MM.1S (cell line): ENCODE results near the gene EPHB1.

Experiments
- DNase-seq: peaks from one replicate; pipeline ENCODE4 v3.0.0-alpha.2; 2015
- H2AFZ ChIP-seq: fragments of 300-600 bp; sonication (generic); 2 replicates; pipeline ENCODE4 v1.6.0; 2016; ENCODE audit warnings: antibody characterized with exemption, low read length
- H3F3A ChIP-seq: fragments of 300-600 bp; sonication (generic); 2 replicates; pipeline ENCODE4 v1.6.1; 2016; ENCODE audit warnings: mild to moderate bottlenecking, antibody characterized with exemption, low read length, moderate library complexity, mixed read lengths; ENCODE audit not compliant: insufficient read depth
- H3K27ac ChIP-seq: fragments of 300-600 bp; sonication (generic); 2 replicates; pipeline ENCODE4 v1.5.1; 2016; ENCODE audit warnings: mild to moderate bottlenecking, low read length
- H3K27me3 ChIP-seq: fragments of 300-600 bp; sonication (generic); replicated peaks from 2 replicates; pipeline ENCODE4 v1.6.0; 2016; ENCODE audit warnings: low read length; ENCODE audit not compliant: insufficient read depth
- H3K36me3 ChIP-seq: fragments of 300-600 bp; sonication (generic); replicated peaks from 2 replicates; pipeline ENCODE4 v1.6.1; 2016; ENCODE audit warnings: mild to moderate bottlenecking, low read length, mixed read lengths; ENCODE audit not compliant: insufficient read depth
- H3K4me1 ChIP-seq: fragments of 300-600 bp; sonication (generic); 2 replicates; pipeline ENCODE4 v1.6.1; 2016; ENCODE audit warnings: low read length, mixed read lengths
- H3K4me2 ChIP-seq: fragments of 300-600 bp; sonication (generic); 2 replicates; pipeline ENCODE4 v1.6.0; 2016; ENCODE audit warnings: low read depth, low read length
- H3K4me3 ChIP-seq: fragments of 300-600 bp; sonication (generic); 2 replicates; pipeline ENCODE4 v1.5.1; 2016; ENCODE audit warnings: low read length, mixed read lengths
- H3K79me2 ChIP-seq: fragments of 300-600 bp; sonication (generic); 2 replicates; pipeline ENCODE4 v1.6.1; 2016; ENCODE audit warnings: mixed run types, low read length, mixed read lengths
- H3K9ac ChIP-seq: fragments of 300-600 bp; sonication (generic); 2 replicates; pipeline ENCODE4 v1.6.1; 2016; ENCODE audit warnings: low read length, mixed read lengths
- H3K9me2 ChIP-seq: fragments of 300-600 bp; sonication (generic); replicated peaks from 2 replicates; pipeline ENCODE4 v1.6.1; 2016; ENCODE audit warnings: mild to moderate bottlenecking, low read length, mixed read lengths; ENCODE audit not compliant: insufficient read depth
- H3K9me3 ChIP-seq: fragments of 300-600 bp; sonication (generic); replicated peaks from 2 replicates; pipeline ENCODE4 v1.6.1; 2016; ENCODE audit warnings: mild to moderate bottlenecking, low read length, mixed read lengths; ENCODE audit not compliant: insufficient read depth
- H4K20me1 ChIP-seq: fragments of 300-600 bp; sonication (generic); 2 replicates; pipeline ENCODE4 v1.6.1; 2016; ENCODE audit warnings: mild to moderate bottlenecking, low read length, moderate library complexity, mixed read lengths; ENCODE audit not compliant: insufficient read depth
- EZH2 ChIP-seq: fragments of 300-600 bp; sonication (generic); optimal IDR thresholded peaks from 2 replicates; pipeline ENCODE3; 2017; ENCODE audit warnings: low read depth, mild to moderate bottlenecking, antibody characterized with exemption, low read length, mixed read lengths
- EZH2phosphoT487 ChIP-seq: fragments of 300-600 bp; sonication (generic); IDR thresholded peaks from 2 replicates; pipeline ENCODE4 v1.6.1; 2018; ENCODE audit warnings: antibody characterized with exemption, low read length
- TF ChIP-seq, protein P1 (sequence below): fragments of 300-600 bp; sonication (generic); IDR thresholded peaks from 2 replicates; pipeline ENCODE4 v1.5.1; 2016; ENCODE audit warnings: antibody characterized with exemption, low read length, mixed read lengths

Gene EPHB1

DNA sequence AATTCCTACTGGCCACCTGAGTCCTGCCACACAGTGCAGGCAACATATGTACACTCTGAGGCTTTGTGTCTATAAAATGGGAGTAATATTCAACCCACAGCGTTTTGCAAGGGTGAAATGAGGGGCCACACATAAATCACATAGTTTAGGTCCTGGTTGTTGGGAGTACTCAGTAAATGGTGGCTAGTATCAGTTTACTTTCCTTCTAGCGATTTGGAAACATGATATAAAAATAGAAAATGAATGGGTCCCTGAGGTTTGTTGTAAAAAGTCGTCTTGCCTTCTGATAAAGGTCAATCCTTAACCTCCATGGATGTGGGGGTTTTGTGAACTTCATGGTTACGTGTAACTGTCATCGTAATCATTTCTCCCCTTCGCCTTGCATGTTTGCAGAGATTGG, 472.4 kb downstream of the EPHB1 start:
- no peaks in the 10 kb centered on the region for H3F3A ChIP-seq
- no peaks in the 10 kb centered on the region for H3K9me3 ChIP-seq
- no peak overlapping the region for H3K4me3 ChIP-seq
- H2AFZ ChIP-seq, result no peak overlapping the region
- no peaks in the 10 kb centered on the region for H3K36me3 ChIP-seq
- no peak for DNase-seq
- no peak for TF ChIP-seq EZH2
- no peak for TF ChIP-seq EZH2phosphoT487
- TF ChIP-seq, protein P1, sequence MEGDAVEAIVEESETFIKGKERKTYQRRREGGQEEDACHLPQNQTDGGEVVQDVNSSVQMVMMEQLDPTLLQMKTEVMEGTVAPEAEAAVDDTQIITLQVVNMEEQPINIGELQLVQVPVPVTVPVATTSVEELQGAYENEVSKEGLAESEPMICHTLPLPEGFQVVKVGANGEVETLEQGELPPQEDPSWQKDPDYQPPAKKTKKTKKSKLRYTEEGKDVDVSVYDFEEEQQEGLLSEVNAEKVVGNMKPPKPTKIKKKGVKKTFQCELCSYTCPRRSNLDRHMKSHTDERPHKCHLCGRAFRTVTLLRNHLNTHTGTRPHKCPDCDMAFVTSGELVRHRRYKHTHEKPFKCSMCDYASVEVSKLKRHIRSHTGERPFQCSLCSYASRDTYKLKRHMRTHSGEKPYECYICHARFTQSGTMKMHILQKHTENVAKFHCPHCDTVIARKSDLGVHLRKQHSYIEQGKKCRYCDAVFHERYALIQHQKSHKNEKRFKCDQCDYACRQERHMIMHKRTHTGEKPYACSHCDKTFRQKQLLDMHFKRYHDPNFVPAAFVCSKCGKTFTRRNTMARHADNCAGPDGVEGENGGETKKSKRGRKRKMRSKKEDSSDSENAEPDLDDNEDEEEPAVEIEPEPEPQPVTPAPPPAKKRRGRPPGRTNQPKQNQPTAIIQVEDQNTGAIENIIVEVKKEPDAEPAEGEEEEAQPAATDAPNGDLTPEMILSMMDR, result no peak
- no peaks in the 10 kb centered on the region for H3K9me2 ChIP-seq
- H3K27me3 ChIP-seq, result no peaks in the 10 kb centered on the region
- H3K9ac ChIP-seq, result no peak overlapping the region
- H3K27ac ChIP-seq, result no peak overlapping the region
- H4K20me1 ChIP-seq, result no peaks in the 10 kb centered on the region
- no peaks in the 10 kb centered on the region for H3K79me2 ChIP-seq
- no peaks in the 10 kb centered on the region for H3K4me1 ChIP-seq
- no peak overlapping the region for H3K4me2 ChIP-seq

DNA sequence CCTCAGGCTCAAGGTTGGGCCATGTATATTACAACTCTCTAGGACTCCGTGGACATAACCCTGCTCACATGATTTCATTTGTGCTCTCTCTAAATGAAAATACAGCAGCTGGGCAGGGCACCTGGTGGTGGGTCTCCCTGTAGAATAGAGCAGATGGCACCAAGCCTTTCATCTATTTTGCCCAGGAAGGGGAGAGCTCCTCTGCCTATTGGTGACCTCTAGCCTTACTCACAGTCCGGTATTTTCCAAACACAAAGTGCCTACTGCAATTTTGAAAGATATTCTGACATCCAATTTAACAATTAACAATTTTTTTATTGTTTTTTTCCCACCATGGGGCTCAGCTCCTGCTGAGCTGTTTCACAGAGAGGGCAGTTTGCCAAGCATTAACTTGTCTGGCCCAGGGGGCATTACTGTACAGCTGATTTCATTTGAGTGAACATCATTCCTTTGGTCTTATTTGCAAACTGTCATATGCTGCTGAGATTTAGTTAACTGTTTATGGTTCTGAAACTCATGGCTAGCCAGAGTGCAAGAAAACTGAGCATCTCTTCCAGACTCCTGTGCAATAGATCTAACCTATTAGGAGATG, 474.0 kb downstream of the EPHB1 start:
- Histone ChIP-seq H3K9me3 (no peaks in the 10 kb centered on the region), H3K36me3 (no peaks in the 10 kb centered on the region), H2AFZ (no peak overlapping the region), H3K9me2 (no peaks in the 10 kb centered on the region), H3F3A (no peaks in the 10 kb centered on the region), H3K27ac (no peak overlapping the region), H3K27me3 (no peaks in the 10 kb centered on the region), H3K4me2 (no peak overlapping the region), H3K4me1 (no peaks in the 10 kb centered on the region), H3K79me2 (no peaks in the 10 kb centered on the region), H3K9ac (no peak overlapping the region), H3K4me3 (no peak overlapping the region), H4K20me1 (no peaks in the 10 kb centered on the region)
- TF ChIP-seq EZH2, result no peak
- TF ChIP-seq, protein P1, result no peak
- no peak for DNase-seq

DNA sequence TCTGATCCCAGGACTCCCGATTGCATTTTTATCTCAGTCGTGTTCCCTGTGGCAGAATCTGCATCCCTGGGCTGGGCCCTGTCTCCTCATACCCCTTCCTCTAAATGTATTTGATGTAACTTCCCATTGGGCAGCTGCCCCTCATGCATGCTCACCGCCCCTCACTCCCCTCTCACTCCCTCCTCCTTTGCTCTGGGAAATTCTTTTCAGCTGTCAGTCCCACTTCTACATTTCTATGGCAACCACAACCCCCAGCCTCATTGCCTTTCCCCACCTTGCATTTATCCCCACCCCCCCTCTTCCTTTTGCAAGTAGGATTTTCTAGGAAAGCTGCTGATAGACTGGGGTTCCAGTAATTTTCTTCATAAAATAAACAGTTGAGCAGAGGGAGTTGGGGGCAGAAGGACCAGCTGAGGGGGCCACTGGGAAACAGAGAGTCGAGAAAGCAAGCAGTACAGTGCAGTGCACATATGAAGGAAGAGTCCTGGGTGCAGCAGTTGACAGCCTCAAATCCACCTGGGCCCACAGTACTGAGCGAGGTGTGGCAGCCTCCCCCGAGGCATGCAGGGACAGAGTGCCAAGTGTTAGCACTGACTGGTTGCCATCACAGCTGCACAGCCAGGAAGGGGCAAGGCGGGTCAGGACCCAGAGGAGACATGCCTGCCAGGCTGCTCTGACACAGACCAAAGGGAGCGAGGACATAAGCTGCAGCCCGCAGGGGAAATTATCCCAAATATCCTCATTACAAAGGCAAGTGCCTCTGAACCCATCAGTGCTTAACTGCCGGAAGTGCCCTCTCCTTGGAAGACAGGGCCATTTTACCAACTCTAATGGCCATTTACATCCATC, 476.3 kb downstream of the EPHB1 start:
- DNase-seq, result no peak
- Histone ChIP-seq H3K4me1 (no peaks in the 10 kb centered on the region), H3K27ac (no peak overlapping the region), H3K79me2 (no peaks in the 10 kb centered on the region), H2AFZ (no peak overlapping the region), H4K20me1 (no peaks in the 10 kb centered on the region), H3F3A (no peaks in the 10 kb centered on the region), H3K4me3 (no peak overlapping the region), H3K4me2 (no peak overlapping the region), H3K9me3 (no peaks in the 10 kb centered on the region), H3K27me3 (no peaks in the 10 kb centered on the region), H3K36me3 (no peaks in the 10 kb centered on the region), H3K9me2 (no peaks in the 10 kb centered on the region), H3K9ac (no peak overlapping the region)
- TF ChIP-seq EZH2phosphoT487 (no peak), EZH2 (no peak)
- TF ChIP-seq, protein P1, result no peak
